HG03521 (cell line): ENCODE results near the gene NDUFV3.
"Not testable (repeated sequence)": the region's sequence is repeated elsewhere in the genome, so short reads cannot be mapped to it uniquely, and the experiment has no call there.

Source experiments
- ATAC-seq: cut with Tn5 transposase; IDR thresholded peaks from one replicate; pipeline ENCODE4 v1.9.1; 2021; ENCODE audit warnings: mild to moderate bottlenecking, moderate library complexity; ENCODE audit not compliant: unreplicated experiment

The NDUFV3 gene

DNA sequence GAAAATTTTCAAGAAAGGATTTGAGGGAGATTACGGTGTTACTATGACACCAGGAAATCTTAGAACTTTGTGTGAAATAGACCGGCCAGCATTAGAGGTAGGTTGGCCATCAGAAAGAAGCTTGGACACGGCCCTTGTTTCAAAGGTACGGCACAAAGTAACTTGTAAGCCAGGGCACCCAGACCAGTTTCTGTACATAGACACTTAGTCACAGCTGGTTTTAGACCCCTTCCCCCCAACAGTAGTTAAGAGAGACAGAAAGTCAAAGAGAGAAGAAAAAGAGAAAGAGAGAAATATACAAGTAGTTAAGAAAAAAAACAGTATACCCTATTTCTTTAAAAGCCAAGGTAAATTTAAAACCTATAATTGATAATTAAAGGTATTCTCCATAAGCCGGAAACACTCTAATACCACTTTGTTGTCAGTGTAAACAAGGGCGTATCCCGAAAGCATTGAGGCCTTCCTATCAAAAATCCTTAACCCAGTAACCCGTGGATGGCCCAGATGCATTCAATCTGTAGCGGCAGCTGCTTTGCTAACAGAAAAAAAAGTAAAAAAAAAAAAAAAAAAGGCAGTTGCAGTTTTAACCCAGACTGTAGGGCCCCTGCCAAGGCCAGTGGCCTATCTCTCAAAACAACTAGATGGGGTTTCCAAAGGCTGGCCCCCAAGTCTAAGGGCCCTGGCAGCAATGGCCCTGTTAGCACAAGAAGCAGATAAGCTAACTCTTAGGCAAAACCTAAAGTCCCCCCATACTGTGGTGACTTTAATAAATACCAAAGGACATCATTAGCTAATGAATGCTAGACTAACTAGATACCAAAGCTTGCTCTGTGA lies 40.2 kb downstream of the NDUFV3 start:
- ATAC-seq: not testable (repeated sequence)

DNA sequence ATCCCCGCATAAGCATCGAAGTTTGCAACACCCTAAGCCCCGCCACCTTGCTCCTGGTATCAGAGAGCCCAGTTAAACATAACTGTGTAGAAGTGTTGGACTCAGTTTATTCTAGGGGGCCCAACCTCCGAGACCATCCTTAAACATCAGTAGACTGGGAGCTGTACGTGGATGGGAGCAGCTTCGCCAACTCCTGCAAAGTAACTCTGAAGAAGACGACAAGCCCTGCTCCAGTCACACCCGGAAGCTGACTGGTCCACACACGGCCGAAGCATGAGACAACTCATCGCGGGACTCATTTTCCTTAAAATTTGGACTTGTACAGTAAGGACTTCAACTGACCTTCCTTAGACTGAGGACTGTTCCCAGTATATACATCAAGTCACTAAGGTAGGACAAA lies 40.9 kb downstream of the NDUFV3 start:
- not testable (repeated sequence) for ATAC-seq

DNA sequence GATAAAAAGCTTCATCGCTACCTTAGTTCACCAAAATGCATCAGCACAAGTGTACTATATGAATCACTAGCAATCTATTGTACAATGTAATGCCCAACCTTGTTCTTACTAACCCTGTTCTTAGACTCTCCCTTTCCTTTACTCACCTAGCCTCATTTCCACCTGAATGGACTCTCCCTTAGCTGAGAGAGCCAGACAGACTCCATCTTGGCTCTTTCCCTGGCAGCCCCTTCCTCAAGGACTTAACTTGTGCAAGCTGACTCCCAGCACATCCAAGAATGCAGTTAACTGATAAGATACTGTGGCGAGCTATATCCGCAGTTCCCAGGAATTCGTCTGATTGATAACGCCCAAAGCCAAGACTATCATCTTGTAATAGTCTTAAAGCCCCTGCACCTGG lies 43.3 kb downstream of the NDUFV3 start:
- not testable (repeated sequence) for ATAC-seq

DNA sequence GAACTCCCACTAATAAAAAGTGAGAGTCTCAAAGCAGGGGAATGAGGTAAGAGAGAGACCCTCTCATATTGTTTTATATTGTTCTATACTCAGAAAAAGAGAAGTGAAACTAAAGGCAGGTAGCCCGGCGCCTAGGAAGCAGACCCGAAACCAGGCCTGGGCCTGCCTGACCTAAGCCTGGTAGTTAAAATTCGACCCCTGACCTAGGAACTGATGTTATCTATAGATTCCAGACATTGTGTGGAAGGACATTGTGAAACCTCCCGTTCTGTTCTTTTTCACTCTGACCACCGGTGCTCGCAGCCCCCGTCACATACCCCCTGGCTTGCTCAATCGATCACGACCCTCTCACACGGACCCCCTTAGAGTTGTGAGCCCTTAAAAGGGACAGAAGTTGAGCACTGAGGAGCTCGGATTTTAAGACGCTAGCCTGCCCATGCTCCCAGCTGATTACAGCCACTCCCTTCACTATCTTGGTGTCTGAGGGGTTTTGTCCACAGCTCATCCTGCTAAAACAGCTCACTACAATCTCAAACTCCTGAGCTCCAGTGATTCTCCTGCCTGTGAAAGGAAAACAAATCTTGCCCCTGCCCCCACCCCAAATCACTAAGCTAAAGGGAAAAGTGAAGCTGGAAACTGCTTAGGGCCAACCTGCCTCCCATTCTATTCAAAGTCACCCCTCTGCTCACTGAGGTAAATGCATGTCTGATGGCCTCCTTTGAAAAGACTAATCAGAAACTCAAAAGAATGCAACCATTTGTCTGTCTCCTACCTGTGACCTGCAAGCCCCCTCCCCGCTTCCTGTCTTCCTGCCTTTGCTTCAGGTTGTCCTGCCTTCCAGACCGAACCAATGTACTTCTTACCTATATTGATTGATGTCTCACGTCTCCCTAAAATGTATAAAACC lies 44.2 kb downstream of the NDUFV3 start:
- ATAC-seq: not testable (repeated sequence)

DNA sequence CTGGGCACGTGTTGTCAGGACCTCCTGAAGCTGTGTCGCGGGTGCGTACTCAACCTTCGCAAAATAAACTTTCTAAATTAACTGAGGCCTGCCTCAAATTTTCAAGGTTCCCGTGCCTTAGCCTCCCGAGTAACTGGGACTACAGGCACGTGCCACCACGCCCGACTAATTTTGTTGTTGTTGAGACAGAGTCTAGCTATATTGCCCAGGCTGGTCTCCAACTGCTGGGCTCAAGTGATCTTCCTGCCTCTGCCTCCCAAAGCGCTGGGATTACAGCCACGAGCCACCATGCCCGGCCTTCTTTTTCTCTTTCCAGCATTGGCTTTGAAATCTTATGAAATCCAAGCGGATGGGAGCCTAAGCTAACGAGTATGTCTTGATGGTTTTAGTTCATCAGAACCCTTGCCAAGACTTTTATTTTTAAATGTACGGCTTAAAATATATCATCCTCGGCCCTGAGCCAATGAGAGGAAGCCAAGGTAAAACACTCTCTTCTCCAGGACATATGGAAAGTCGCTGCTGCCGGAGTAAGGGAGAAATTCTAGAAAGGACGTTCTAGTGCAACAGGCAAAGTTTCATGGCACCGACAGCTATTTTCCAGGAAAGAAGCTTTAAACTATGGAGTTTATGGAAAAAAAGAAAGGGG lies 45.0 kb downstream of the NDUFV3 start:
- no peak for ATAC-seq

DNA sequence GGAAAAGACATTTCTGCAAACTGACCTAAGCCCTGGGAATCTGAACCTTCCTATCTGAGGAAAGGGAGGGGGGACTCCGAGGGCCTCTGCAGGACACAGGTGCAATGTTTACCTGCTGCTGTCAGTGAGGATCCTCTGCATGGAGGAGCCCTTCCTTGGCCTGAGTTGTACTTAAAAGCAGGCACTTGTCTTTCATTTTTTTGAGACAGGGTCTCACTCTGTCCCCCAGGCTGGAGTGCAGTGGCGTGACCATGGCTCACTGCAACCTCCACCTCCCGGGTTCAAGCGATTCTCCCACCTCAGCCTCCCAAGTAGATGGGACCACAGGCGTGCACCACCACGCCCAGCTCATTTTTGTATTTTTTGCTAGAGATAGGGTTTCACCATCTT lies 45.5 kb downstream of the NDUFV3 start:
- ATAC-seq: not testable (repeated sequence)

DNA sequence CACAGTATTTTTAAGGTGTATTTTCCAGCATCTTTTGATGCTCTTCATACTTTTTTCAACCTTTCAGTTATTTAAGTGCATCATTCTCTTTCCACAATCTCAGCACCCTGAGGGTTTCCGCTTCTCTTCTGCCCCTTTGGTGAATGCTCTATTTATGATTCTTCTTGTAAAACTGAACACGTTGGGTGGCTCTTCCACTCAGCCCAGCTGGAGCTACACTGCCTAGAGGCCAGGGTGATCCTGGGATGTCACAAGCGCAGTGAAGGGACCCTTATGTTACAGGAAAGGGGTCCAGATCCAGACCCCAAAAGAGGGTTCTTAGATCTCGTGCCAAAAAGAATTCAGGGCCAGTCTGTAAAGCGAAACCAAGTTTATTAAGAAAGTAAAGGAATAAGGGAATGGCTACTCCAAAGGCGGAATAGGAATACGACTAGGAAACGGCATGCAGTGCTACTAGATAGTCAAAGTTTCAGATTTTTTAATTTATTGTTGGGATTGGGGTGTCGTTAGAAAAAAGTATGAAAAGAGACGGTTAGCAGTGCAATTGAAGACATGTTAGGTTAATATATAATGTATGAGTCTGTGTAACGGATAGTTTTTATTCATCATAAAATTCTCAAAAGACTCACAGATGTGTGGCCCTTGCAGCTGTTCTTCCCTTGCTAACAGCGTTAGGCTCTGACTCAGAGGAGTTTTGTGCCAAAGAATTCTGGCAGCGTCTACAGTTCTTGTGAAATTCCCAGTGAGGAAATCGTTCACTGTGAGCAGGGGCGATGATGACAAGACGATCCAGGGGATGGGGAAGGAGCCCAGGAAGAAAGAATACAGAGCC lies 46.7 kb downstream of the NDUFV3 start:
- ATAC-seq: no peak

DNA sequence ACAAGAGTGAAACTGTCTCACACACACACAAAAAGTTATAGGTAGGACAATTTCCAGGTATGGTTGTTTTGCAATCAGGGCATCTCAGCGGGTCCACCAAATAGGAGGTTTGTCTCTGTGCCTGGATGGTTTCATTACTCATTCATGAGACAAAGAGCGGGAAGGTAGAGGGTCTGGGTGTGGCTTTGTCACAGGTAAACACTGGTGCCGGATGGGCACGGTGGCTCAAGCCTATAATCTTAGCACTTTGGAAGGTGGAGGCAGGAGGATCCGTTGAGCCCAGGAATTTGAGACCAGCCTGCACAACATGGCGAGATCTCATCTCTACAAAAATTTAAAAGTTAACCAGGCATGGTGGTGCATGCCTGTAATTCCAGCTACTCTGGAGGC lies 48.6 kb downstream of the NDUFV3 start:
- ATAC-seq: no peak

DNA sequence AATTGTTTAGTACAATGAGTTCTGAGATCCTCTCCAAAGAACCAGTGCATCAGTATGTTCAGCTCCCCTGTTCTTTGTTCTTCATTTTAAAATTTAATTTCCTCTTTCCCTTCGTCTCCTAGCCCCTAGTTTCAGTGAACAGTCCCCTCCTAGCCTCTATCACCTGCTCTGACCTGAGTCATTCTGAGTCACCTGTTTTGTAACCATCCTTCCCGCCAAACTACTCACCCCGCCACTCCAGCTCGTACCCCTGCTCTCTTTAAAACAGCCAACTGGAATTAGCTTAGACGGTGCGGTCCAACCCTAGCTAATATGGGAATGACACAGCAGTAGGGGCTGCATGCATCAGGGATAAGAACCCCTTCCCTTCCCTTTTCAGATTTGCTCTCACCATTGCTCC lies 49.1 kb downstream of the NDUFV3 start:
- ATAC-seq: no peak

DNA sequence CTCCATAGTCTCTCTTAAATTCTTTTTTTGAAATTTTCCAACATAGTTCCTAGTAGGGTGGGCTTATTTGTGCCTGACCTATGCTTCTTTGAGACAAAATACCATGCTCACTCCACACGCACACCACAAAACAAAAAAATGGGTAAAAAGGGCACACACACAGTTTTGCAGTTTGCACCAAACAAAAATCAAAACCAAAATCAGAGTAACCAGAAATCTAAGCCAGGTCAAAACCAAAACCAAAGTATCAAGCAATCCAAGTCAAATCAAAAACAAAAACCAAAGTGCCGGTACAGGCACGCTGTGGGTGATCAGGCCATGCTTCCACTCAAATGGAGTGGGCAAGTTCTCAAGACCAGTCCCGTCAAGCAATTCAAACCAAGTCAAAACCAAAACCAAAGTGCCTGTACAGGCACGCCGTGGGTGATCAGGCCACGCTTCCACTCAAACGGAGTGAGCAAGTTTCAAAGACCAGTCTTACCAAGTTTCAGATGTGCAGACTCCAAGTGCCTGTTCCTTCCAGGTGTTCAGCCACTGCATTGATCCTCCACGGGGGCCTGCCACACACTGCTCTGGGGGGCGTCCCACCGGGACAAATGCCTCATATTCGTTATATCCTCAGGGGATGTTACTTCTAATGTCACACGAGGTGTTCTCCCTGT lies 56.1 kb downstream of the NDUFV3 start:
- ATAC-seq: not testable (repeated sequence)

DNA sequence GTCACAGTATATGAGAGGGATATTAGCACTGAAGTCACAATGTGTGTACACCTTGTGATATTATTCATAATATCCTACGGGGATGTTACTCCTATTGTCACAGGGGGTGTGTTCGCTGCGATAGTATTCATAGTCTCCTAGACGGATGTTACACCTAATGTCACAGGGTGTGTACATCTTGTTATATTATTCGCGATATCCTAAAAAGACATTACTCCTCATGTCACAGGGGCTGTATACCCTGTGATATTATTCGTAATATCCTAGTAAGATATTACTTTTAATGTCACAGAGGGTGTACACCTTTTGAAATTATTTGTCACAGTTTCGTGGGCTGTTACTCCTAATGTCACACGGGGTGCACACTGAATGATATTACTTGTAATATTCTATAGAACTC lies 58.1 kb downstream of the NDUFV3 start:
- not testable (repeated sequence) for ATAC-seq

DNA sequence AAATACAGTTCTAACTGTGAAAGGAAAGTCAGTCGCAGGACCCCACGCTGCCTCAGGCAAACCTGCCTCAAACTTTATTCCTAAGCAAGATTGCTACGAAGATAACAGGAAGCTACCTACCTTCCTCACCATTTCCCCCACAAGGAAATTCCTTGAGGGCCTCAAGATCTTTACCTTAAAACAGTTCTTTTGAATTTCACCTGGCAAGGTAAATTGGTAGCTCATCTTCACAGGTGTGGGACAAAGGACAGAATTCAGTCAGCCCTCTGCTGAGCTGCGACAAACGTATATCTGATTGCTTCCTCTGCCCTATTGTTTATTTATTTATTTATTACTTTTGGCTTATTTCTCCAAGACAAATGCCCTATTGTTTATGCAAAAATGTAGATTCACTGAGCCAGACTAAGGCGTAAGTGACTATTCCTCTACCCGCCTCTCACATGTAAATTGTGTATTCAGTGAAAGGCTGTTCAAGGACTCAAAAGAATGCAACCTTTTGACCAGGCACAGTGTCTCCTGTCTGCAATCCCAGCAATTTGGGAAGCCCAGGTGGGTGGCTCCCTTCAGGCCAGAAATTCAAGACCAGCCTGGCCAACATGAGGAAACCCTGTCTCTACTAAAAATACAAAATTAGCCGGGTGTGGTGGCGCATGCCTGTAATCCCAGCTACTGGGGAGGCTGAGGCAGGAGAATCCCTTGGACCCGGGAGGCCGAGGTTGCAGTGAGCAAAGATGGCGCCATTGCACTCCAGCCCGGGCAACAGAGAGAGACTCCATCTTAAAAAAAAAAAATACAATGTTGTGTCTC lies 63.9 kb downstream of the NDUFV3 start:
- ATAC-seq: peak; percentile 100

DNA sequence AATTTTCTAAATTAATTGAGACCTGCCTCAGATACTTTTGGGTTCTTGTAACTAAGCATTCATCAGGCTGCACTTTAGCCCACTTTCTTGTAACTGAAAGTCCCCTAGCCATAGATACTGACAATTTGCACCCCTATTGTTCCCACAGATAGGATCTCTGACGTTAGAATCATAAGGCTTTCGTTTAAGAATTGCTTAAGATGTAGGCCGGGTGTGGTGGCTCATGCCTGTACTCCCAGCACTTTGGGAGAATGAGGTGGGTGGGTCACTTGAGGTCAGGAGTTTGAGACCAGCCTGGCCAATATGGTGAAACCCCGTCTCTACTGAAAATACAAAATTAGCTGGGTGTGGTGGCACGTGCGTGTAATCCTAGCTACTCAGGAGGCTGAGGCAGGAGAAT lies 65.0 kb downstream of the NDUFV3 start:
- not testable (repeated sequence) for ATAC-seq

DNA sequence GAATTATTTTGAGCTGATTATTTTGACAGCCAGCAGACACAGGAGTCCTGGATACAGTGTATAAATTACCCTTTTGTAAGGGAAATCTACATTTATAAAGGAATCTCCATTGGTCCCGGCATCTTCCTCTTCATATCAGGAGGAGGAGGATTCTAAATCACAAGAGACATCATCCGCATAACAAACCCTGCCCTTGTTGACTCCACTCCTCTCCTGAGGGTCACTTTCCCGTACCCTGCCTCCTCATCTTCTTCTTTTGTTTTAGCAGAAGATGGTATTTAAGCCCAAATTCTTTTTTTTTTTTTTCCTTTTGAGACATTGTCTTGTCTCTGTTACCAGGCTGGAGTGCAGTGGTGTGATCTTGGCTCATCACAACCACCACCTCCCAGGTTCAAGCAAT lies 66.6 kb downstream of the NDUFV3 start:
- no peak for ATAC-seq

DNA sequence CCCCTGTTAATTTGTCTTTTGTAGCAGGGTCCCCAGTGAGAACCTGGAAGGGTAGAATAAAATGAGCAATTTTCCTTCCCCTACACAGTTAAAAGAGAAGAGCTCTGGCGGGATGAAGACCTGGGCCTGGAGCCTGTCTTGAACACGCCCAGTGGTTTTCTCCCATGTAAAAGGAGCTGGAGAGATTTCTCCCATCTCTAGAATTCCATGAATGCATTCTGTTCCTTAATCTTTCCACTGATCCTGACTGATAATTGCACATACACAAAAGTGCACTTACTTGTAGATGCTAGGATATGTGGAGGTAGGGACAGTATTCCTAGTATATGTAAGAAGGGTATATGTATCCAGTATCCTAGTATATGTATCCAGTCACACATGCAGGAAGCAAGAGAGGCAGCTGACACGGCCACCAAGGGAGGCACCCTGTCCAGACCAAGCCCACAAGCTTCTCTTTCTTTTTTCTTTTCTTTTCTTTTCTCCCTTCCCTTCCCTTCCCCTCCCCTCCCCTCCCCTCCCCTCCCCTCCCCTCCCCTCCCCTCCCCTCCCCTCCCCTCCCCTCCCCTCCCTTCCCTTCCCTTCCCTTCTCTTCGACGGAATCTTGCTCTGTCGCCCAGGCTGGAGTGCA lies 69.4 kb downstream of the NDUFV3 start:
- ATAC-seq: no peak
